Measurements from ENCODE around the gene USP24.

- no peak for TF ChIP-seq CTCF (IDR thresholded peaks at IDR 0.05)
- no peak for TF ChIP-seq POLR2A (IDR thresholded peaks at IDR 0.05)
- TF ChIP-seq EP300 (IDR thresholded peaks at IDR 0.05), result no peak
- no peak for TF ChIP-seq POLR2AphosphoS5 (IDR thresholded peaks at IDR 0.05)
Observed at GRCh38 chr1:55194851-55195250, 20.3 kb downstream of the USP24 start.
